Measurements from ENCODE around the gene PRMT9. TPM values are rescaled to one million over a fixed set of nuclear protein-coding genes. Genes with fewer than 3 reads are reported as not detected.
A peak's percentile ranks its signal among the peaks of the same experiment; 100 is the strongest.

The PRMT9 gene
- total and polyA plus RNA-seq, 9 of the 15 experiments (the other 6 are each of a cell fraction or from before 2014, with no cell fraction given), result 3.5 to 15.6 (median 7.2) TPM

- TF ChIP-seq REST (IDR thresholded peaks at IDR 0.05; ENCODE audit: borderline replicate concordance), result peak; percentile 18
- TF ChIP-seq REST (CRISPR knock-in tag; IDR thresholded peaks at IDR 0.05; ENCODE audit: low read depth), result no peak
- TF ChIP-seq, protein P1, sequence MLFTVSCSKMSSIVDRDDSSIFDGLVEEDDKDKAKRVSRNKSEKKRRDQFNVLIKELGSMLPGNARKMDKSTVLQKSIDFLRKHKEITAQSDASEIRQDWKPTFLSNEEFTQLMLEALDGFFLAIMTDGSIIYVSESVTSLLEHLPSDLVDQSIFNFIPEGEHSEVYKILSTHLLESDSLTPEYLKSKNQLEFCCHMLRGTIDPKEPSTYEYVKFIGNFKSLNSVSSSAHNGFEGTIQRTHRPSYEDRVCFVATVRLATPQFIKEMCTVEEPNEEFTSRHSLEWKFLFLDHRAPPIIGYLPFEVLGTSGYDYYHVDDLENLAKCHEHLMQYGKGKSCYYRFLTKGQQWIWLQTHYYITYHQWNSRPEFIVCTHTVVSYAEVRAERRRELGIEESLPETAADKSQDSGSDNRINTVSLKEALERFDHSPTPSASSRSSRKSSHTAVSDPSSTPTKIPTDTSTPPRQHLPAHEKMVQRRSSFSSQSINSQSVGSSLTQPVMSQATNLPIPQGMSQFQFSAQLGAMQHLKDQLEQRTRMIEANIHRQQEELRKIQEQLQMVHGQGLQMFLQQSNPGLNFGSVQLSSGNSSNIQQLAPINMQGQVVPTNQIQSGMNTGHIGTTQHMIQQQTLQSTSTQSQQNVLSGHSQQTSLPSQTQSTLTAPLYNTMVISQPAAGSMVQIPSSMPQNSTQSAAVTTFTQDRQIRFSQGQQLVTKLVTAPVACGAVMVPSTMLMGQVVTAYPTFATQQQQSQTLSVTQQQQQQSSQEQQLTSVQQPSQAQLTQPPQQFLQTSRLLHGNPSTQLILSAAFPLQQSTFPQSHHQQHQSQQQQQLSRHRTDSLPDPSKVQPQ (CRISPR knock-in tag; IDR thresholded peaks at IDR 0.05; ENCODE audit: borderline replicate concordance), result no peak
- TF ChIP-seq ZSCAN32 (CRISPR knock-in tag; IDR thresholded peaks at IDR 0.05), result no peak
- TF ChIP-seq THRB (CRISPR knock-in tag; conservative IDR thresholded peaks at IDR 0.05), result no peak
- TF ChIP-seq ATF3 (IDR thresholded peaks at IDR 0.05), result peak; percentile 45
- 0 out of 2 replicates have a peak, but pooled peaks have one; percentile 18 for TF ChIP-seq ATF3 (CRISPR knock-in tag; conservative IDR thresholded peaks at IDR 0.05)
- TF ChIP-seq KLF6 (CRISPR knock-in tag; IDR thresholded peaks at IDR 0.05; ENCODE audit: borderline replicate concordance), result no peak
- TF ChIP-seq, protein P2, sequence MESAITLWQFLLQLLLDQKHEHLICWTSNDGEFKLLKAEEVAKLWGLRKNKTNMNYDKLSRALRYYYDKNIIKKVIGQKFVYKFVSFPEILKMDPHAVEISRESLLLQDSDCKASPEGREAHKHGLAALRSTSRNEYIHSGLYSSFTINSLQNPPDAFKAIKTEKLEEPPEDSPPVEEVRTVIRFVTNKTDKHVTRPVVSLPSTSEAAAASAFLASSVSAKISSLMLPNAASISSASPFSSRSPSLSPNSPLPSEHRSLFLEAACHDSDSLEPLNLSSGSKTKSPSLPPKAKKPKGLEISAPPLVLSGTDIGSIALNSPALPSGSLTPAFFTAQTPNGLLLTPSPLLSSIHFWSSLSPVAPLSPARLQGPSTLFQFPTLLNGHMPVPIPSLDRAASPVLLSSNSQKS (CRISPR knock-in tag; IDR thresholded peaks at IDR 0.05), result no peak
These were observed at the start of gene PRMT9 (continued) for GRCh38 chr4:147683717-147684700.

Measured in K562 (cell line).